Vagina (tissue), 2 donors: ENCODE results near the gene SMPDL3B.

Experiments
- CTCF ChIP-seq, 3 experiments: fragments of 450-650 bp in 2 of 3; fragments of 200-600 bp in 1 of 3; sonication (generic) in 1 of 3; IDR thresholded peaks; one replicate each; pipeline ENCODE4 v1.5.1; 2017 to 2019; ENCODE audit warnings: antibody characterized with exemption in 3 of 3, mild to moderate bottlenecking in 2 of 3, moderate library complexity in 2 of 3
- POLR2A ChIP-seq, 2 donors: fragments of 450-650 bp; IDR thresholded peaks; one replicate each; pipeline ENCODE4 v1.6.1; 2017; ENCODE audit warnings: antibody characterized with exemption in 2 of 2, mild to moderate bottlenecking in 2 of 2, moderate library complexity in 2 of 2

GRCh38 chr1:27945020-27945419 is 10.2 kb downstream of the SMPDL3B start:
- TF ChIP-seq CTCF (IDR thresholded peaks at IDR 0.05) (no peak), POLR2A (IDR thresholded peaks at IDR 0.05) (no peak)
